Hematopoietic multipotent progenitor cell treated with erythropoietin and hydrocortisone succinate and interleukin-3 and kit ligand, for 8 days (in vitro differentiated cells): Measurements from ENCODE around the gene FAAP24.
A peak's percentile ranks its signal among the peaks of the same experiment; 100 is the strongest.
"Not testable (repeated sequence)": the region's sequence is repeated elsewhere in the genome, so short reads cannot be mapped to it uniquely, and the experiment has no call there.

ENCODE experiments used
- DNase-seq: peaks from one replicate; pipeline ENCODE4 v3.0.0-alpha.2; 2015

FAAP24 gene, protein sequence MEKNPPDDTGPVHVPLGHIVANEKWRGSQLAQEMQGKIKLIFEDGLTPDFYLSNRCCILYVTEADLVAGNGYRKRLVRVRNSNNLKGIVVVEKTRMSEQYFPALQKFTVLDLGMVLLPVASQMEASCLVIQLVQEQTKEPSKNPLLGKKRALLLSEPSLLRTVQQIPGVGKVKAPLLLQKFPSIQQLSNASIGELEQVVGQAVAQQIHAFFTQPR

GRCh38 chr19:32971715-32972540, at the start of gene FAAP24, which contains the start of gene CEP89:
Gene FAAP24, plus strand, starts transcription at chr19:32972242. Its CDS starts 955 bp downstream, at chr19:32973197.
Gene CEP89, minus strand, starts transcription at chr19:32971958. Its CDS starts 84 bp downstream, at chr19:32971874.
- peak; percentile 99 for DNase-seq

DNA sequence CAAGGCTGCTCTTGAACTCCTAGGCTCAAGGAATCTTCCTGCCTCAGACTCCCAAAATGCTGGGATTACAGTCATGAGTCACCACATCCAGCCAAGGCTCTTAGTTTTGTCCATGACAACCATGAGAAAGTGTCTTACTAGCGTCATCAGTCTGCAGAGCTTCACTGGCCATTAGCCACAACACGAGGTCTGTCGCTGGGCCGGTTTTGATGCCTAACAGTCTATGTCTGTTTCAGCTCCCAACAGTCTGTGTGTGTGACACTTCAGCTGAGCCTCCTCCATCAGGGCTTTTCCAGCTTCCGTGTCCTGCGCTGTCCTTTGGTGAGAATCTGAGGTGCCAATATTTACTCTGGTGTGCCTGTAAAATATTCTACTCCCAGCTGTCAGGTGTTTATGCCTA, 47.8 kb upstream of the FAAP24 start:
- no peak for DNase-seq

DNA sequence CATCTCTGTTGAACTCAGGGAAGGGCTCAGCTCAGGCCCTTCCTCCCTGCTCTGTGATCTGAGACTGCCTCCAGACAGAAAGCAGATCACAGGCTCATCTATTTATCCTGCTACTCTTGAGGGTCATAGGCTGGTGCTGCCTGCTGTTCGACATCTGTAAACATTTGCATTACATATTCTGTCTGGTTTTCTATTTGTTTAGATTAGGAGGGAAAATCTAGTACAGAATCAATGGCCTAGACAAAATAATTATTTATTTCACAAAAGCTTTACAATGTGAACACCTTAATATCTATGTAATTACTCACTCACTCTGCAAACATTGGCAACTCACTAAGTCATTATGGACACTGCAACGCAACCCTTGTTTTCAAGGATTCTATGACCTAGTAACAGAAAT, 43.2 kb upstream of the FAAP24 start:
- DNase-seq: no peak

GRCh38 chr19:32930567-32930966, 41.5 kb upstream of the FAAP24 start:
- no peak for DNase-seq

DNA sequence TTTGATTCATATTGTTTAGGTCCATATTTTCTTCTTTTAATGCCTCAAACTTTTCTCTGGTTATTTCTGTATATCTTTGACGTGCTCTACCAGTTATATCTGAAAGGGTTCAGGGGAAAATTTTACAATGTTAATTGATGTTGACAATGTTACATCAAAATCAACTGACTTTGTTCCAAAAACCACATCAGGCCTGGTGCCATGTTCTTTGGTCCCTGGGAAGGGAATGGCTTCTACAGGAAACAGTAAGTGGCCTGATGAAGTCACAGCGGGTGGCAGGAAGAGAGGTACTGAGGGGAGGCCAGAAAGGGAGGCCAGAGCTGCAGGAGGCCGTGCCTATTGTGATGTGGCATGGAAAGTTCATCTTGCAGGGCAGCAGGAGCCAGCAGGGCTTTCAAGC, 38.5 kb upstream of the FAAP24 start:
- DNase-seq: no peak

- no peak for DNase-seq
Measured at GRCh38 chr19:32935629-32936028, 36.4 kb upstream of the FAAP24 start.

DNA sequence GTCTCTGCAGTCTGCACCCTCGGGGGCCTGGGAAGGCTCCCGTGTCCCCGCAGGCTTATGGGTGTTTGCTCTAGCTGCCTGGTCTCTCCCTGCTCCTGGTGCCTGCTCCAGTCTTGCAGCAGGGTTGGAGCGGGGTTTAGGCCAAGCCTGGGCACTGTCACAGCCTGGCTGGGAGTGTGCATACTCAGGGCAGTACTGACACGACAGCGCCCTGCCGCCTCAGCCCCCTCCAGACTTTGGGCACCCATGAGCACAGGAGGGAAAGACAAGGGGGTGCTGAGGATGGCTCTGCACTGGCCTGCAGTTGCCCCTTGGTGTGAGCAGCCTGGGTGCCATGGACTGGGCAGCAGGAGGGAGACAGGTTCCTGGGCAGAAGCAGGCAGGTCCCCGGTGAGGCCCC, 36.0 kb upstream of the FAAP24 start:
- no peak for DNase-seq

- not testable (repeated sequence) for DNase-seq
Measured at GRCh38 chr19:32941273-32941672, 30.8 kb upstream of the FAAP24 start.

DNA sequence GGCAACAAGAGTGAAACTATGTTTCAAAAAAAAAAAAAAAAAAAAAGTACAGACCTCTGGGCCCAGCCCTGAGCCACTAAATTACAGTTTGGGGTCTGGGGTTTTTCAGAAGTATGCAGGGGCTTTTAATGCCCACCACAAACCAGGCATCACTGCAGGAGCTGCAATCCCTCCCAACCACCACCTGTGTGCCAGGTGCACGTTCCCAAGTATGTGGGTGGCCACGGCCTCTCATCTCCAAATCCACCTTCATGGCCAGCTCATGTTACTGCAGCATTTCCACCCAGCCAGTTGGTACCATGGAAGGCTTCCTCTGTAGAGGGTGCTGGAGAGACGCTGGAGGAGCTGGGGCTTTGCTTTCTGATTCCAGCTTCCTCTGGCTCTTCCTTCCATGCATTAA, 26.8 kb upstream of the FAAP24 start:
- no peak for DNase-seq

GRCh38 chr19:32966750-32967149, 5.3 kb upstream of the FAAP24 start:
- no peak for DNase-seq

GRCh38 chr19:32969549-32969948, 2.5 kb upstream of the FAAP24 start:
- DNase-seq: no peak

GRCh38 chr19:32971012-32971595, 938 bp upstream of the FAAP24 start:
- no peak for DNase-seq

GRCh38 chr19:32976223-32976805, 4.3 kb downstream of the FAAP24 start:
- peak; percentile 75 for DNase-seq

GRCh38 chr19:32977280-32977679, 5.2 kb downstream of the FAAP24 start:
- no peak for DNase-seq

GRCh38 chr19:32977813-32978212, 5.8 kb downstream of the FAAP24 start:
- not testable (repeated sequence) for DNase-seq

DNA sequence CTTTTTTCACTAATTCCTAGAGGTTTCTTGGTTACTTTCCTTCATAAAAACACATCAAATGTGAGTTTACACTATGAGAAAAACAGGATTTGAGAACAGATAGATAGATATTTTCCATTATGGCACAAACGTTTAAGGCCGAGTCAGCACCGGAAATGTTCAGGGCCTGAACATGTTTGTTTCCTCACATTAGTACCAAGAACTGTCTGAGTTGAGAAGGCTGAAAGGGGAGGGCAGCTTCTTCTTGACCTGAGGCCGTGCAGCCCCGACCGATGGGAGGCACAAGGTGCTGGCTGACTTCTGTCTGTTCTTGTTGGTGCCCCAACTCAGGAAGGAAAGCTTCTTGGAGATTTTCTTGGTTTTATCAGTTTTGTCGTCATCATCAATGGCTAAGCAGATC, 7.8 kb downstream of the FAAP24 start:
- not testable (repeated sequence) for DNase-seq

DNA sequence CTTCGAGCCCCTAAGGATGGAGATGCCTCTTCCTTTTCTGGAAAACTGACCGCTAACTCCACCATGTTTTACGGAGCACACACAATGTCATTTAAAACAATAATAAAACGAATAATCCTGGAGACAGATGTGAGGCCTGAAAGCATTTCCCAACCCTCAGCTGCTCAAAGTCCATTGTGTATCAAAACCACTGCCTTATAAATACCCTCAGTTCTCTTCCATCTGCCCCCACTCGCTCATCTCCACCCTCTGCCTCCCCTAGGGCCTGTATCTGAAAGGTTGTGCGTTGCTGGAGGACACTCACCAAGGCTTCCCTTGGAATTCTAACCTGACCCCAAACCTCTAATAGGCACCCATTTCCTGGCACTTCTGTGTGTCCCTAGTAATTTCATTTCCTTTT, 10.4 kb downstream of the FAAP24 start:
- not testable (repeated sequence) for DNase-seq

GRCh38 chr19:32988254-32988653, 16.2 kb downstream of the FAAP24 start:
- not testable (repeated sequence) for DNase-seq

DNA sequence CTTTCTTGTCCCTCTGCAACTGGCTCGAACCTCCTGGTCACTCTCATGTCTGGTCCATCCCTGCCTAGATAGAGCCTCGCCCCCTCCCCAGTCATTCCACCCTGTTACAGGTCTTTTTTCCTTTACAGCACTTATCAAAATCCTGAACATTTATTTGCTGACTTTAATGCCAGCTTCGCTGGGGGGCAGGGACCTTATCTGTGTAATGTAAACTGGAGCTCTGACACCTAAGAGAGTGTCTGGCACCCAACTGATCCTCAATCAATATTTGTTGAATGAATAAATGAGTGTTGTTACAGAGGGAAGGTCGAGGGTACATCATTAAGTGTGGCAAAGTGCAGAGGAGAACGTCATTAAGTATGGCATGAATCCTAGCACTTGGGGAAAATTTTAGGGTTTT, 16.7 kb downstream of the FAAP24 start:
- DNase-seq: no peak

- not testable (repeated sequence) for DNase-seq
Measured at GRCh38 chr19:32995966-32996365, 23.9 kb downstream of the FAAP24 start.

DNA sequence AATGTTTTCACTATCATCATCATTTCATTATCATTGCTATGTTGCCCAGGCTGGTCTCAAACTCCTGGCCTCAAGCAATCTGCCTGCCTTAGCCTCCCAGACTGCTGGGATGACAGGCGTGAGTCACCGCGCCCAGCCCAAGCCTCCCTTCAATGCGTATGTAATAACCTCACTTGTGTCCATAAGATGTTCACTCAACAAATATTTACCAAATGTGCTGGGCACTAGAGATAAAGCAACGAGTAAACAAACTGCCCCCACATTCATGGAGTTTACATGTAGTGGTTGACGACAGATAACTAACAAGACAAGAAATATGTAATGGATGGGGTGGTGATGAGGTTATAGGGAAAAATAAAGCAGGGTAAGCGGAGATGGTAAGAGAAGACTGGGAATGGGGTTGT, 25.0 kb downstream of the FAAP24 start:
- DNase-seq: not testable (repeated sequence)

DNA sequence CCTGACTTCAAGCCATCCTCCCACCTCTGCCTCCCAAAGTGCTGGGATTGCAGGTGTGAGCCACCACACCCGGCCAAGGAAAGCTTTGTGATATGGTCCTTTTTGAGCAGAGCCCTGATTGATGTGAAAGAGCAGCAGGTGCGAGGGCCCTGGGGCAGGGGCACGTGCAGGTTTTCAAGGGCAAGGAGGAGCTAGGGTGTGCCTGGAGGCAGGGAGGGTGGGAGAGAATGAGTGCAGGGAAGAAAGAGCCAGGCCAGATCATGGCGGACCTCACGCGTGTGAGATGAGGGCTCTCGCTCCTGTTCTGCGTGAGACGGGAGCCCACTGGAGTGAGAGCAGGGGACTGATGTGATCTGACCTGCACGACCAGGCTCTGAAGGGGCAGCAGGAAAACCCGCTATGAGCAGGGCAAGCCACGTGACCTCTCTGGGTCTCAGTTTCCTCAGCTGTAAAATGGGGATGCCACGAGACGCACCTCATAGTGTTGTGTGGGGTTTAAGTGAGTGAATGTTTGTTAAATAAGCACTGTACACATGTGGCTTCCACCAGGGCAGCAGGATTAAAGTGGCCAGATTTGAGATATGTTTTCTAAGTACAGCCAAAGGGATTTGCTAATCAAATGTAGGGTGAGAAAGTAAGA, 25.8 kb downstream of the FAAP24 start:
- no peak for DNase-seq

- DNase-seq: no peak
Measured at GRCh38 chr19:32998722-32999121, 26.7 kb downstream of the FAAP24 start.
